Effector CD8-positive, alpha-beta T cell (primary cell): ENCODE measurements around the gene UBR4.

Experiments used
- DNase-seq: peaks from one replicate; lab custom pipeline; 2025; lab: John Stamatoyannopoulos, UW

Gene UBR4

DNA sequence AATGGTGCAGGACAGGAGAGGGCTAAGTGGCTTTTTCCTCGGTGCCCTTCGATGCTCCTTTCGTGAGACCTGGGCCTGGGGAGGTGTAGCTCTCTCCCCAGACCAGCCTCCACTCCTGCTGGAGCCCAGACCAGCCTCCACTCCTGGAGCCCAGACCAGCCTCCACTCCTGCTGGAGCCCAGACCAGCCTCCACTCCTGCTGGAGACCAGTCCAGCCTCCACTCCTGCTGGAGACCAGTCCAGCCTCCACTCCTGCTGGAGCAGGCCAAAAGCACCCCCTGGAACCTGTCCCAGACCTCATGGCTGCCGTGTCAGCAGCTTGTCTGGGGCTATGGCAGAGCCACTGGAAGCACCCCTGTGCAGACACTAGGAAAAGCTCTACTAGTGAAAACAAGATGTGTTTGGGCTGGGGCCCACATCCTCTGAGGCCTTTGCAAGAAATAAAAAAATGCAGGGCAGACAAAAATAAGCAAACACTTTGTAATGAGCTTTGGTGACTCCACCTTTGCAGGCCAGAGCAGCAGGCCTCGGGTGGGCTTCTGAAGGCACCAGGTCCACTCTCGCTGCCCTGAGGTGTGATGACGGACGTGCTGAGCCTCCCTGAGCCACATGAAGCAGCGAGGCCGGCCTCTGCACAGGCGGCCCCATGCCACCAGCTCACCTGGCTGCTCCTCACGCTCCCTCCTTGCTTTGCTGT is 137.6 kb downstream of the UBR4 start:
- DNase-seq: no peak

DNA sequence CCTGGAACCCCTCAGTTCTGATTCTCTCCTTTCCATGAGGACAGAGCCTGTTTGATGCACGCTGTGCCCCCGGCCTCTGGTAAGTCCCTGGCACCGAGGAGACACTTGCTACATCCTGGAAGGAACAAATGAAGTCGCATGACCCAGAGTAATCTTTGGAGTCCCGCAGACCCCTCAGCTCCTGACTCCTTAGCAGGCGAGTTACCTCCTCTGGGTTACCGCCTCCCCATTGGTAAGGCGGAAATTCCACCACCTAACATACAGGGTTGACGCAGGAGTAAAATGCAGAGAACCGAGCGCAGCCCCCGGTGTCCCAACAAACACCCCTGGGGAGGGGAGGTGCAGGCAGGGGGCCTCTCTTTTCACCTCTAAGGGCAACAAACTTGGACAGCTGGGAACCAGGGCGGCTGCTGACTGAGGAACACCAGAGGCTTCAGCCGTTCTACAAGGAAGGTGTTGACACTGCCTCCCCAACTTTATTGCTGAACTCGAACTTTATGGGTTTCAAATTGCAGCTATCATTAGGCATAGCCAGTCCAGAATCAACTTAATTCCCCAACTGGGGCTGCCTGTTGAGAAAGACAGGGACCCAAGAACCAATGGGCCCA is 138.3 kb downstream of the UBR4 start:
- DNase-seq: no peak

DNA sequence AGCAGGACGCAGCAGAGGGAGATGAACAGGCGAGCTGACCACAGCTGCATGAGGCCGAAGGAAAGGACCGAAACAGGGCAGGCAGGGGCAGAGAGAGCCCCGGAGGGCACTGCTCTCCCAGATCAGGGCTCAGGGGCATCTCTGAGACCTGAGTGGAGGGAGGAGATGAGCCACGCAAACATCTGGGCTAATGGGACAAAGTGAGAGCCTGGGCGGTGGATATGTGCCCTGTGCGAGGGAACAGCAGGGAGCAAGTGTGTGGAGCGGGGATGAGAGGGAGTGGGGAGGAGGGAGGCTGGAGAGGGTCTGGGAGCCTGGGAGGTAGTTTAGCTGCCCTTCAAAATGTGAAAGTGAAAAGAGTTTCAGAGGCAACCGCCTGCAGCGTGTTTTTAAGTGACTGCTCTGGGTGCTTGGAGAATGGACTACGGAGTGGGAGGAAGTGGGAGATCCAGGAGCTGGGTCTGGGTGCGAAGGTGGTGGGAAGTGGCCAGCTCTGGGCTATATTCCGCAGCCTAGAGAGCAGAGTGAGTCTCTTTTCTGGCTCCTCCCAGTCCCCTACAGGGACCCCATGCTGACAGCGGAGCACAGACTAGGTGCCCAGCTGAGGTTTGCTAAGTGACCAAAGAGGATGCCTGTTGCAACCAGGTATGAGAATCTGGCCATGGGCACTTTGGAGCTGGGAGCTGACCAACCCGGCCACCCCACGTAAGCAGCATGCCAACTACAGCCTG is 139.0 kb downstream of the UBR4 start:
- DNase-seq: no peak

DNA sequence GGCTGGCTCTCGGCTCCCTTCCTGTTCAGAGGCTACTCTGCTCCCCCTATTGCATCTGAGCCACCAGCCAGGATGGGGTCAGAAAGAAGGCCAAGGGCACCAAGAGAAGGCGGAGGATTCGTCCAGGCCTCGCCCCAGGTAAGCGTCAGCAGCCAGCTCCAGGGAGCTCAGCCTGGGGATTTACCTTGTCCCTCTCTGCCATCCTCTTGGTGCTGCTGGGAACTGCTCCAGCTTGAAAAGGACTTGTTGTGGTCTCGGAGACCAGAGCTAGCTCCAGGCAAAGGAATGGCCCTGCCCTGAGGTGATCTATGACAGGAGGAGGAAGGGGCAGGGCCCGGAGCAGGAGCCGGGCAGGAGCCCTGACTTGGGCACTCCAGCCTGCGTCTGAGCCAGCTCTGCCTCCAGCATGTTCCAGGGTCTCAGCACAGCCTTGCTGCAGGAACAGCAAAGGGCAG is 139.8 kb downstream of the UBR4 start:
- no peak for DNase-seq

DNA sequence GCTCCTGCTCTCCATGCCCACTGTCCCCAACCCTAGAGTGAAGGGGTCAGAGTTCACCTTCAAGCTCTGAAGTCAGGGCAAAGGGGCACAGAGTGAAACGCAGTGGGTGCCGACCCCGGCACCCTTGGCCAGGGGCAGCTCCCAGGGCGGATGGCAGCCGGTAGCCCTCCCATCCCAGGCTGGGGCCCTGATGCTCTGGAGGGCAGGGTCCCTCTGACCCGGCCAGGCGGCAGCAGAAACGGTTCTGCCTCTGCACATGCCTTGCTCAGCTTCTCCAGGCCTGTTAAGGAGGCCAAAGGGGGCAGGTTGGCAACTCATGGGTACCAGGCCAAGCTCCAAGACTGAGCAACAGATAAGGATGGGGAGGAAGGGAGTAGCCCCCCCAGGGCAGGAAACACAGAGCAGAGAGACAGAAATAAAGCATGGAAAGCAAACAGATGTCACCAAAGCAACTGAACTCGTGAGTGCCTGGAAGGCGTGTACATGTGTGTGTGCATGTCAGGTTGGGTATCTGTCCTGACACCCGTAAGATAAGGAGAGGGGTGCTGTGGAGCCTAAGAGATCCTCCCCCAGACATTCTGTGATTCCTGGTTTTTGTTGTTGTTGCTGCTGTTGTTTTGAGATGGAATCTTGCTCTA is 141.3 kb downstream of the UBR4 start:
- DNase-seq: no peak

DNA sequence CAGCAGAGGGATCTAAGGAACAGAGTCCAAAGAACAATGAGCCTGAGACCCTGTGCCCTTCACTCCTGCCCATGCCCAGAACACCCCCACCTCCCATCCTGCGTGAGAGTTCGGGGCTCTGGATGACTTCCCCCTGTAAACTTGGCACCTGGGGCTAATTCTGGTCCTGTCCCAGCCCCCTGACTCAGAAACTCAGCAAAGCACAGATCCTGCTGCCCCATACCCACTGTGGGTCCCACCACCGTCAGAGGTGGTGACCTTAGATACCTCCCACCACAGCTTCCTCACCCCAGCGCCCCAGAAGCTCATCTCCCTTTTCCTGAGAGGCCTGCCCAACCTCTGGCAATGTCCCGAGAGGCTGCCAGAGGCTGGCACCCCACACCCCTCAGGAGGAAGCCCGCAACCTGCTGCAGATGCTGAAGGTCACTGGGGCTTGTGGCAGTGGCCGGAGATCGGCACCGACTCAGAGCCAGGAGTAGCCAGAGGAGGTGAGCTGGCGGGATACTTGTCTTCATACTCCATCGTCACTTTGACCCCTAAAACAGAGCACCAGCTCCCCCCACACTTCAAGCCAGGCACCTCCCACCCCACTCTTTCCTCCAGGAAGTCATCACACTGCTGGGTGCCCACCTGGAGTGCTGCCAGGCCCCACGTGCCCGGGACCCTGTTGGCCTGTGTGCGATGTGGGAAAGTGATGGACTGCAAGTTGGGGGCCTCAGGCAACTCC is 142.0 kb downstream of the UBR4 start:
- no peak for DNase-seq

DNA sequence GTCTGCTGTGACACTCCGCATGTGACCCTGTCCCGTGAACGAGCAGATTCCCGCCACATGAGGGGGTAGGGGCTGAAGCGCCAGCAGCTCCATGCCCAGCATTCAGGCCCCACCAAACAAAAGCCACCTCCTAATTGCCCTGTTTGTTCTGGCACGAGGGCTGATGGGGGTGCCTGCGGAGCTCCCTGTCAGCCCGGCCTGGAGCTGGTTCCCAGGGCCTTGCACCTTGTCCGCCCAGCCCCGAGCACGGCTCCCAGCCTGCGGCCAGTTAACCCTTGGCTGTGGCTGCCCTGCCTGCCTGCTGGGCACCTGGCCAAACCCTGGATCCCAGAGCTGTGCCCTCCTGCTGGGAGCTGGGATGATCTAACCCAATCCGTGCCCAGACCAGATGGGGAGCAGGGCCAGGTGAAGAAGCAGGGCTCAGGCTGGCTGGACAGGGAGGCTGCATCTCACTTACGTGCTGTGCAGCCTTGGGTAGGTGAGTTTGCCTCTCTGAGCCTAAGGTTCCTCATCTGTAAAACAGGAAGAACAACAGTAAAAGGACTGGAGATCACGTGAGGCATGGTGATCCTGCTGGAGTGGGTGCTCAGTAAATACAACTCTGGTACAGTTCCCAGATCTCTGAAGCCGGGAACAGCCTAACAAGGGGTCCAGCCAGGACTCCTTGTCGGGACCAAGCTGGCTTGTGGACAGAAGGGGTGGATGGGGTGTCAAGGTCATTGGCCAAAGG is 142.7 kb downstream of the UBR4 start:
- DNase-seq: no peak

DNA sequence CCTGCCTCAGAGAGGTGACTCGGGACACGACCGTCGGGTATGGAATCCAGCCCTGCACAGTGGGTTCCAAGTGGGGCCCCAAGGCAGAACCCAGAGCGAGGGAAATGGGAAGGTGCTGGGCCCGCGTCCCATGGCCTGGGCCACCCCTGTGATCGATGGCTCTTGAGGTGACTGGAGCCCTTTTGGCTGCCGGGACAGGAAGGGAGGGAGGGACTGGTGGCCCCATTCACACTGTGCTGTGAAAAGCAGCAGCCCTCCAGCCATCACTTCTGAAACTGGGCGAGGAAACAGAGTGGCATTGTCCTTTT is 143.2 kb downstream of the UBR4 start:
- no peak for DNase-seq

DNA sequence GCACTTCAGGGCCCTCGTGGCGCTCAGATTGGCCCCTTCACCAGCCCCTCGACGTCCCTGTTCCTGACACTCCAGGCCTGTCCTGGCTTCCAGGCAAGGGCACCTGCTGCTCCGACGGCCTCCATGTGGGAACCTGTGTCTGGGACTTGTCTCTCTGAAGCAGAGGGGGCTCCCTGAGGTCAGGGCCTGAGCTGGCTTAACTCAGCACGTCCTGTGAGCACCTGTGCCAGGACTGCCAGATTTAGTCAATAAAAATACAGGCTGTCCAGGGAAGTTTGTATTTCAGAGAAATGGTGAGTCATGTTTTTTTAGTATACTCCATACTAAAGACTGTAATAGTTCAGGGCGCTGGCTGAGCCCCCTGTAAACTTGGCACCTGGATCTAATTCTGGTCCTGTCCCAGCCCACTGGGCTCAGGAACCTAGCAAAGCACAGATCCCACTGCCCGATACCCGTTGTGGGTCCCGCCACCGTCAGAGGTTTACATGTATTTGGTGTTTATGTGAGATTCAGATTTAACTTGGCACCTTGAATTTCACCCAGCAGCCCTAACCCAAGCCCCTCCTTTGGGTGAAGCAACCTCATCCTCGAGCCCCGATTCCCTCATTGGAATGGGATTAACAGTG is 143.7 kb downstream of the UBR4 start:
- DNase-seq: no peak

DNA sequence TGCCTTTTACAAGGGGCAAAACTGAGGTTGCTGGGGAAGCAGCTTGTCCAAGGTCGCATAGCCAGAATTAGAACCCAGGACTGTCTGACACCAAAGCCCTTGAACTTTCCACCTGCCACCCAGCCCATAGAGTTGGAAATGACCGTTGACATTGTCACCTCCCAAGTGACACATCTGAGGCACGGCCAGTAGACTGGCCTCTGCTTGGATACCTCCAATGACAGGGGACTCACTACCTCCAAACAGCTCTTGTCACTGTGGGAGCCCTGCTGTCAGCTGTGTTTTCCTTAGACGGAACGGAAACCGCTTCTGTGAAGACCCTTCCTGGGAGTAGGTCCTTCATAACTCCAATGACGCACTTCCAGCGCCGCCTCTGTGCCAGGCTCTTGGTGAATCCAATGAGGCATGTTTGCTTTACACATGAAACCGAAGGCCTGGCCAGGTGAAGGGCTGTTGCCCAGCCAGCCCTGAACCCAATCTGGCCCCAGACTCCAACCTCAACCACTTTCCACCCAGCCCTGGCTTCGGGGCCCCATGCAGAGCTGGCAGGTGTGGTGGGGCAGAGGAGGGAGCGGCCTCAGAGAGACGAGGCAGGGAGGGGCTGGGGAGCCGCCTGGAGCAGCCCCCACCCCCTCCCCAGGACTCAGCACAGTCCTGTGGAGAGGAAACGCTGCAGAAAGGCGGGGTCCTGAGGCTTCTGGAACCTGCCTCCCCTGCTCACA is 144.4 kb downstream of the UBR4 start:
- no peak for DNase-seq

DNA sequence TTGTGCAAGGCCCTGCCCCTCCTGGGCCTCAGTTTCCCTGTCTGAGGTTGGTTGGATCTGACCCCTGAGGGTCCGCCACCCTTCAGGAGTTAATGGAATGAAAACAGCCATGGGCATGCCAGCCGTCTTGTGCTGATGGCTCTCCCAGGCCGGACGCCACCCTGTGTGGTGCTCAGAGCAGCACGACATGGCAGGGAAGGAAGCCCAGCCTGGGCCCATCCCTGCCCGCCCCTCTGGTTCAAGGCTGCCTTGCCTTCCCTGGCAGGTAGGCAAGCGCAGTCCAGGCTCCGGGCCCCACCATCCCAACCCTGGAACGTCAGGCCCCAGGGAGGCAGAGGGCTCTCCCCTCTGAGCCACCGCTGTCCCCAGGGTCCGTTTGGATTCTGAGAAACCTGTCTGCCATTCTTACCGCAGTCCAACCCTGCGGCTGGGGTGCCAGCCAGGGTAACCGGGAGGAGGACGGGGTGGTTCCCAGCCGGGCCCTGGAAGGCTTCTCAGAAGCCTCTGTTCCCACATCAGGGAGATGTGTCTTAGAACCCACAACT is 145.1 kb downstream of the UBR4 start:
- DNase-seq: no peak

DNA sequence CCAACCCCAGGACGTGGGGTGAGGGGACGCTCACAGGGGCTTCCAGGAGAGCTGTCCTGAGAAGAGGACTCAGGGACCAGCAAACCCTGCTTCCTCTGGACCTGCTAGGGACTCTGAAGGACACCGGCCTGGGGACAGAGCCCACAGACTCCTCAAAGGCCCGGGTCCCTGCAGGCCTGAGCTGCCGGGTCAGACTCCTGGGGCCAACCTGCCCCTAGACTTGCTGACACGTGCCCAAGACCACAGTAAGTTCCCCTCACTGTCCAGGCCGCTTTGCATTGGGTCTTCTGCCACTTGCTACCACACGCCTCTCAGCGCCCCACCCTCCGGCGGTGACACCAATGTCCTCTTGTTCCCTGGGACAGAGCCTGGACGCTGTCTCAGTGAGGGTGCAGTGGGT is 146.9 kb downstream of the UBR4 start:
- DNase-seq: no peak

DNA sequence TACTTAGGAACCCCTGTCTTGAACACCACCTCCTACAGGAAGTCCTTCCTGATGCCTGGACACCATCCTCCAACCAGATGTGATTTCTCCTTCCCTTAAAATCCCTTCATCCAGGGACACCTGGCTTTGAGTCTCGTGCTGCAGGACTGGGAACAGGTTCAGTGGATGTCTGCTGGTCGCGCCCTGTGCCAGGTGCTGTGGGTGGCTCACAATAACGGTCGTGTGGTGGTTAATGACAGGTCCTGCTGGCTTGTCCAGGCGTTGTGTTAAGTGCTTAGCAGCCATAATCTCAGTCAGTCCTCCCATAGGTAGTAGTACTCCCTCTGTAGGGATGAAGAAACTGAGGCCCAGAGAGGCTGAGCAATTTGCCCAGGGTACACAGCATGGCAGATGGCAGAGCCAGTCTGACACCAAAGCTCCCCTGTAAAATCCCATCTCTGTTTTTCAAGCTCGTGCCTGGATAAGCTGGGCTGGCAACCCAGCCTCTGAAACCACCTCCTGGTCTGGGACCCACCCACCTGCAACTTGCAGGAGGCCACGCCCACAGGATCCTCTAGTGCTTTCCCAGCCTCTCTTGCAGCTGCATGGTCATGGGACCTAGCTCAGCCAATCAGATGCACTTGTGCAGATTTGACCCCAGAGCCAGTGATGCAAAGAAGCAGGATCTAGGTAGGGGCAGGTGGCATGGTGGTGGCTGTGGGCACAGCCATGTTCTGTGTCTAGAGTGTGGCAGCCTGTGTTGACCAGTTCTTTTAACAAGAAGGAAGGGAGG is 147.6 kb downstream of the UBR4 start:
- DNase-seq: no peak

DNA sequence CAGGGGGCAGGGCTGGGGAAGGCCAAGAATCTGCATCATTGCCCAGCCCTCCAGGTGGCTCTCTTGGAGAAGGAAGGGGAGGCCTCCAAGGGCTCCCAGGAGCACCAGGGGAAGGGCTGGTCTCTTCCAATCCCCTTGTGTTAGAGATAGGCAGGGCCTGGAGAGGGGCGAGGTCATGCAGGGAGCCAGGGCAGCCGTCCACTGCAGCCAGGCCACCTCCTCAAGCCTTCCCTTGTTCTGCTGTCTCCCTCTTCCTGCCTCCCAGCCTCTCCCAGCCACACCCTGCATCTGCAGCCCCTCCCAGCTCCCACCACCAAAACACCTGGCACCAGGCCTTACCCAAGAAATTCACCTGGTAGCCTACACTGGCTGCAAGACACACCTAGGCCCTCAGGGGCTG is 148.3 kb downstream of the UBR4 start:
- no peak for DNase-seq

DNA sequence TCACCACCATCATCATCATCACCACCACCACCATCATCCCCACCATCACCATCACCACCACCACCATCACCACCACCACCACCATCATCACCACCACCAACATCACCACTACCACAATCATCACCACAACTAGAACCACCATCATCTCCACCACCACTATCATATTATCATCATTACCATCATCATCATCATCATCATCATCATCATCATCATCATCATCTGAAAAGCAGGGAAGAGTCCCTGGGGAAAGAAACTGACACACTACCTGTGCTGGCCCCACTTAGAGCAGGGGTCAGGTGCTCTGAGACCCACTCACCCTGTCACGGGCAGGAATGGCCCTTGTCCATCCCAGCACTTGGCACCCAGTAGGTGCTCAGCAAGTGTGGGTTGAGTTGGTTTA is 148.7 kb downstream of the UBR4 start:
- no peak for DNase-seq

DNA sequence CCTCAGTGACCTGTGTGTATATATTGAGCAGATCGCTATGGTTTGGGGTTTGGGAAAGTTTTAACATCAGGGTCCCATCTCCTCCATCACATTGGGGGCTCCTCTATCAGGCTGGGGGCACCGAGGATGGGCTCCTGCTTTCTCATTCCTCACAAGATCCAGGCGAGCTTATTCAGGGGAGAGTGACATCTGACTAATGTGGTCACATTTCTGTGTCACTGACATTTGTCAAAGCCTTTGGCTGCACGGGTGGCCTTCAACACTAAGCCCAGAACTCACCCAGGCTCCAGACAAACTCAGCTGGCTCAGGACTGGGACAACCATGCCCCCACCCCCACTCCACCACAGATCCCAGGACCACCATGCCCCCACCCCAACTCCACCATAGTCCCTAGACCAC is 150.3 kb downstream of the UBR4 start:
- no peak for DNase-seq

DNA sequence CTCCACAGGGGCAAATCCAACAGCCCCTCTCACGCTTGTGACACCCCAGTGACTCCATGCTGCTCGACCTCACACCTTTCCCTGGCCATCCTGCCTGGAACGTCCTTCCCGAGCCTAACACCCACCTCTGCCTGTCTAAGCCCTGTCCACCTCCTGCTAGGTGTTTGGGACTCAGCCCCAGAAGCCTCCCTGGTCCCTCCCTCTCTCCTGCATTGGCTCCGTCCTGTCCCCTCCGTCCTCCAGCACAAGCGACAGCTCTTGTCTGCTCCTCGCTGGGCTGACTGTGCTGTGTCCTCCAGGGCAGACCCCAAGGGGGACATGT is 151.6 kb downstream of the UBR4 start:
- DNase-seq: no peak

DNA sequence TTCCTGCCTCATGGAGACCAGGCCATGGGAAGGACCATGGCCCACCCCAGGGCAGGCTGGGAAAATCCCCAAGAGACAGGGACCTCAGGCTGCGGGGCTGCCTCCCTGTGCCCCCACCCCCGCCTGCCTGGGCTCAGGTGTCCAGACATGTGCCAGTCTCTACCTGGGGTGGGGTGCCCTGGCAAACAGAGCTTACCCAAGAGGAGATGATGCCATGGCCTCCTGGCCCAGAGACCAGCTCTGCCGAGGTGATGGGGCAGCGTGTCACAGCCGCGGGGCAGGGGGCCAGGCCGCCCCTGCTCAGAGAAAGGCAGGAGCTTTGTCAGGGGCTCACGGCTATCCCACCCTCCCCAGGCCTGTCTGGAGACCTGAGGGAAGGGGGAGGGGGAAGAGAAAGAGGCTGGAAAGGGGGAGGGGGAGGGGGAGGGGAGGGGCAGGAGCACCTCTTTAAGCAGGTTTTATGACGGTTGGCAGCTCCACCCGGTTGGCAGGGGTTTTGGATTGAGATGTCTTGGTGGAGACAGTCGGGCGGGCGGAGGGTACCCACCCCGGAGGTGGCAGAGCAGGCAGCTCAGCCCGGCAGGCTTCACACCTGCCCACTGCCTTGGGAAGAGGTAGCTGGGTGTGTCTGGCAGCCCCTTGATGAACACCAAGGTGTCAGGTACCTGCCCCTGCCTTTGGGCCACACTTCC is 152.1 kb downstream of the UBR4 start:
- DNase-seq: no peak
